Ishikawa (cell line): ENCODE measurements around the gene LONP2.

ENCODE experiments used
- CEBPB ChIP-seq: IDR thresholded peaks from 2 replicates; pipeline ENCODE4 v1.6.1; 2012
- CREB1 ChIP-seq: IDR thresholded peaks from 2 replicates; pipeline ENCODE4 v1.6.1; 2012; ENCODE audit warnings: low read depth
- EGR1 ChIP-seq: IDR thresholded peaks from 2 replicates; pipeline ENCODE4 v1.6.1; 2012
- EP300 ChIP-seq: IDR thresholded peaks from 2 replicates; pipeline ENCODE4 v1.6.1; 2012; ENCODE audit warnings: borderline replicate concordance
- FOXM1 ChIP-seq: IDR thresholded peaks from 2 replicates; pipeline ENCODE4 v1.6.1; 2012; ENCODE audit warnings: low read depth, borderline replicate concordance
- NFIC ChIP-seq: IDR thresholded peaks from 2 replicates; pipeline ENCODE4 v1.6.1; 2012
- RAD21 ChIP-seq: IDR thresholded peaks from 2 replicates; pipeline ENCODE4 v1.6.1; 2012; ENCODE audit warnings: low read depth
- TAF1 ChIP-seq: IDR thresholded peaks from 2 replicates; pipeline ENCODE4 v1.6.1; 2012; ENCODE audit warnings: low read depth, mild to moderate bottlenecking
- TCF12 ChIP-seq: IDR thresholded peaks from 2 replicates; pipeline ENCODE4 v1.6.1; 2012; ENCODE audit warnings: low read depth
- TEAD4 ChIP-seq: IDR thresholded peaks from 2 replicates; pipeline ENCODE4 v1.6.1; 2012
- YY1 ChIP-seq: IDR thresholded peaks from 2 replicates; pipeline ENCODE4 v1.6.1; 2012; ENCODE audit warnings: low read depth
- ZBTB7A ChIP-seq: IDR thresholded peaks from 2 replicates; pipeline ENCODE4 v1.6.1; 2012; ENCODE audit warnings: low read depth
- TF ChIP-seq, protein P1 (sequence below): IDR thresholded peaks from 2 replicates; pipeline ENCODE4 v1.6.1; 2012
- TF ChIP-seq, protein P2 (sequence below): IDR thresholded peaks from 2 replicates; pipeline ENCODE4 v1.6.1; 2012
- TF ChIP-seq, protein P3 (sequence below): IDR thresholded peaks from 2 replicates; pipeline ENCODE4 v1.6.1; 2012; ENCODE audit warnings: low read depth, mild to moderate bottlenecking

Gene LONP2

DNA sequence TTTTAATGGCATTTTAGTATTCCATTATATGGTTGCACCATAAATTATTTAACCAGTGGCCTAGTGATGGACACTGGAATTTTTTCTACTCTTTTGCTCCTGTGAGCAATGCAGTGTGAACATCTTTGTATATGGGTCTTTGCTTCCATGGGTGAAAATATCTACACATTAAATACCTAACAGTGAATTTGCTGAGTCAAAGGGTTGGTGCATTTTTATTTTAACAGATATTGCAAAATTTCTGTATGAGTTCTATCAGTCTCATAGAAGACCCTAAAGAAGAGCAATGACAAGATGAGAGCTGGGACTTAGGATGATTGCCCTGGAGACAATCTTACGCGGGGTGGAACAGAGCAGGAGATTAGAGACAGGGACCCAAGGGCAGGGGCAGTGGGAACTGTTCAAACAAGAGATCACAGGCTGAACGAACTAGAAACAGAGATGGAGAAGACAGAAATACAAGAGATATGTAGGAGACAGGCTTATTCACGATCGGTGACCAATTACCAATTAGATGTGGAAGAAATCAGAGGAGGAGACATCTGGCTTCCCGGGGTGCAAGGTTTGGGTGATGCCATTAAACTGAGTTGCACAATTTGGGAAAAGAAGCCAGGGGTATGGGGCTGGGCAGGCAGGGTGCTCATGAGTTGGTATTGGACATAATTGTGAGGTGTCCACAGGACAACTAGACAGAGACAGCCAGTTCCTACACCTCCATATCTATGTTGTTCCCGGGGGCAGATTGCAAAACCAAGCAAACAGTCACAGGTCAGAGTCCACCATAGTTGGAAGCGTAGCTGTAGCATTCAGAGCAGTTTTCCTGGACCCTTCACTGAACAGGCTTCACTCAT lies 39.9 kb upstream of the LONP2 start:
- TF ChIP-seq, protein P1, sequence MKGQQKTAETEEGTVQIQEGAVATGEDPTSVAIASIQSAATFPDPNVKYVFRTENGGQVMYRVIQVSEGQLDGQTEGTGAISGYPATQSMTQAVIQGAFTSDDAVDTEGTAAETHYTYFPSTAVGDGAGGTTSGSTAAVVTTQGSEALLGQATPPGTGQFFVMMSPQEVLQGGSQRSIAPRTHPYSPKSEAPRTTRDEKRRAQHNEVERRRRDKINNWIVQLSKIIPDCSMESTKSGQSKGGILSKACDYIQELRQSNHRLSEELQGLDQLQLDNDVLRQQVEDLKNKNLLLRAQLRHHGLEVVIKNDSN = no peak
- TF ChIP-seq TAF1 (no peak), TCF12 (no peak), NFIC (no peak), TEAD4 (no peak)

DNA sequence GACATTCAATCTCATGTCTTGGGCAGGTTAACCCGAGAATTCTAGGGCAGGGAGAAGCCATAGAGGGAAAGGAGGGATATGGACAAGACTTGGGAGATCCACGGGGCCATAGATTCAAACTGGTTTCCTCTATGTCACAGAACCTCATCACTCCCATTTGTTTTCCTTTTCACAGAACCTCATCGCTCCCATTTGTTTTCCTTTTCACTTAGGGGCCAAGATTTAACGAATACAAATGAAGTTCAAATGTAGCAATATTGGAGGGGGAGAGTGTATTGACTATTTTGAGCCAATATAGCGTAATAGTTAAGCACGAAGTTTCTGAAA lies 39.3 kb upstream of the LONP2 start:
- TF ChIP-seq ZBTB7A (no peak), CREB1 (no peak), EGR1 (no peak), YY1 (no peak), EP300 (no peak), NFIC (no peak), TCF12 (no peak), TAF1 (no peak), TEAD4 (no peak), RAD21 (no peak), FOXM1 (no peak), CEBPB (no peak)
- TF ChIP-seq, protein P1 = no peak
- TF ChIP-seq, protein P2, sequence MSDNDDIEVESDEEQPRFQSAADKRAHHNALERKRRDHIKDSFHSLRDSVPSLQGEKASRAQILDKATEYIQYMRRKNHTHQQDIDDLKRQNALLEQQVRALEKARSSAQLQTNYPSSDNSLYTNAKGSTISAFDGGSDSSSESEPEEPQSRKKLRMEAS = no peak
- TF ChIP-seq, protein P3, sequence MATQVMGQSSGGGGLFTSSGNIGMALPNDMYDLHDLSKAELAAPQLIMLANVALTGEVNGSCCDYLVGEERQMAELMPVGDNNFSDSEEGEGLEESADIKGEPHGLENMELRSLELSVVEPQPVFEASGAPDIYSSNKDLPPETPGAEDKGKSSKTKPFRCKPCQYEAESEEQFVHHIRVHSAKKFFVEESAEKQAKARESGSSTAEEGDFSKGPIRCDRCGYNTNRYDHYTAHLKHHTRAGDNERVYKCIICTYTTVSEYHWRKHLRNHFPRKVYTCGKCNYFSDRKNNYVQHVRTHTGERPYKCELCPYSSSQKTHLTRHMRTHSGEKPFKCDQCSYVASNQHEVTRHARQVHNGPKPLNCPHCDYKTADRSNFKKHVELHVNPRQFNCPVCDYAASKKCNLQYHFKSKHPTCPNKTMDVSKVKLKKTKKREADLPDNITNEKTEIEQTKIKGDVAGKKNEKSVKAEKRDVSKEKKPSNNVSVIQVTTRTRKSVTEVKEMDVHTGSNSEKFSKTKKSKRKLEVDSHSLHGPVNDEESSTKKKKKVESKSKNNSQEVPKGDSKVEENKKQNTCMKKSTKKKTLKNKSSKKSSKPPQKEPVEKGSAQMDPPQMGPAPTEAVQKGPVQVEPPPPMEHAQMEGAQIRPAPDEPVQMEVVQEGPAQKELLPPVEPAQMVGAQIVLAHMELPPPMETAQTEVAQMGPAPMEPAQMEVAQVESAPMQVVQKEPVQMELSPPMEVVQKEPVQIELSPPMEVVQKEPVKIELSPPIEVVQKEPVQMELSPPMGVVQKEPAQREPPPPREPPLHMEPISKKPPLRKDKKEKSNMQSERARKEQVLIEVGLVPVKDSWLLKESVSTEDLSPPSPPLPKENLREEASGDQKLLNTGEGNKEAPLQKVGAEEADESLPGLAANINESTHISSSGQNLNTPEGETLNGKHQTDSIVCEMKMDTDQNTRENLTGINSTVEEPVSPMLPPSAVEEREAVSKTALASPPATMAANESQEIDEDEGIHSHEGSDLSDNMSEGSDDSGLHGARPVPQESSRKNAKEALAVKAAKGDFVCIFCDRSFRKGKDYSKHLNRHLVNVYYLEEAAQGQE = no peak

DNA sequence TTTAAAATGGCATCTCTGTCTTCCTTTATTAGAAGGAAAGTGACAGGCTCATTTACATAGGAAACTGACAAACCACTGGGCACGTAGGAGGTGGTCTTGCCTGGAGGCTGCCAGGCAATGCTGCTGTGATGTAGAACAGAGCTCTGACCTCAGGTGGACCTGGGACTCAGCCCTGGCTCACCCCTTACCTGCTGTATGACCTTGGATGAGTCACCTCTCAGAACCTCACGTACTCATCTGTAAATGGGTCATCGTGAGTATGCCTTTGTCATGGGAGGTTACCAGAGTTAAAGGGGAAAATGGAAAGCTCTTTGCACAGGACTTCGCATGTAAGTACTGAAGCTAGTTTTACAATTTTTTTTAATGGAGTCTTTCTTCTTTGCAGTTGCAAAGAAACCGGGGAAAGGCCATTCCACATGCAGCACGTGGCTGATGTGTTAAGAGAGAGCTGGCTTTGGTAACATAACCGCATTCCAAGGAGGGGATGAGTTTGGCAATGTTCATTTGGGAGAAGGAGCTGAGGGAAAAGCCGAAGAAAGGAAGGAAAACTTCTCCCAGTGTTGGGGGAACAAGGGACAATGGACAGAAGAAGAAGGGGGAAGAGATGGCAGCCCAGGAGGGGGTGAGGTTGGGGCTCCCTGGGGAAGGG lies 37.4 kb upstream of the LONP2 start:
- TF ChIP-seq ZBTB7A = no peak
- no peak for TF ChIP-seq NFIC
- no peak for TF ChIP-seq YY1
- TF ChIP-seq TCF12 = no peak
- TF ChIP-seq RAD21 = no peak
- no peak for TF ChIP-seq EGR1
- TF ChIP-seq EP300 = no peak
- no peak for TF ChIP-seq FOXM1
- no peak for TF ChIP-seq TAF1
- TF ChIP-seq TEAD4 = no peak
- TF ChIP-seq, protein P2 = no peak
- TF ChIP-seq, protein P1 = no peak
- no peak for TF ChIP-seq CREB1
- TF ChIP-seq CEBPB = no peak
- TF ChIP-seq, protein P3 = no peak

DNA sequence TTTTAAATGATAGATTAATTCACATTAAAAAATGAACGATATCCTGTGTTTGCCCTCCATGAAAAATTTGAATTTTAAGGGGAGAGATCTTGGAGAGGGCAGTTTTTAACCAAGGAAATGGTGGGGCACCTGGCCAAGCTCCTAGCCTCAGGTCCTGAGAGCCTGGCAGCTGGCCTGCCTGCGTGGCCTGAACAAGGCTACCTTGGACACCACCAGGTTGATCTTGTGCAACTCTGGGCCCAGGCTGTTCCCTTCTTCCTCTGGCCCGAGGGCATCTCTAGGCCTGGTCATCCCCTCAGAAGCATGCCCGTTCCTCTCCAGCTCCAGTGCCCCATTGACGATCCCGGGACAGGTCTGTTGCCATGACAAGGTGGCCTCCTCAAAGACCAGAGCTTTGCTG lies 33.4 kb upstream of the LONP2 start:
- TF ChIP-seq CREB1 (no peak), FOXM1 (no peak)

DNA sequence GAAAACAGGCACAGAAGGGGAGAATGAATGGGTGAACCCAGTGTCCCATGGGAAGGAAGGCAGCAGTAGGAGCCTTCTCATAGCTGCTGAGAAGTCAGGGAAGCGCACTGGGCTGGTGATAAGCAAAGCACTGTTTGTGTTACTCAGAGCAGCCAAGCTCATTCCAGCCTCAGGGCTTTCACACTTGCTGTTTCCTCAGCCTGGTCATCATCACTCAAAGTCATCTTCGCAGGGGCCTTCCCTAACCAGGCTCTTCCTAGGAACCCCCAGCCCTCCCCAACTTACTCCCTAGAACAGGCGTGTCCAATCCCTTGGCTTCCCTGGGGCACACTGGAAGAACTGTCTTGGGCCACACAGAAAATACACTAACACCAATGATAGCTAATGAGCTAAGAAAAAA lies 32.1 kb upstream of the LONP2 start:
- TF ChIP-seq NFIC = no peak

DNA sequence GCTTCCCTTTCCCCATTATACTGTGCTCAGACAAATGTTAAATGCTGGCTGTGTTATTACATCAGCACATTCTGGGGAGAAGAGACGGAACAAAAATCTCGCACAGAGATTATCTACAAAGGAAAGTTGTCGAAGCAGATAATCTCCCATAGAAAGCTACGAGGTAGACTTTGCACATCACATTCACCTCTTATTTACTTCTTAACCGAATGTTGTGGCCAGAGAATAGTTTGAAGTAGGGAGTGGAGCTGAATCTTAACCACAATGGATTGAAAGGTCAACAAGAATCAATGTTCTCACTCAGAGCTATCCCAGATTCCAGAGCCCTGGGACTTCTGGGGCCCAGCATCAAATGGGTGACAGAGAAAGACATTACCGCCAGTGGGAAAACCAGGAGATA lies 28.4 kb upstream of the LONP2 start:
- TF ChIP-seq NFIC (no peak), ZBTB7A (no peak), CREB1 (no peak), EP300 (no peak), CEBPB (no peak), TAF1 (no peak), FOXM1 (no peak), TEAD4 (no peak), YY1 (no peak), RAD21 (no peak), TCF12 (no peak), EGR1 (no peak)
- TF ChIP-seq, protein P3 = no peak
- TF ChIP-seq, protein P2 = no peak
- TF ChIP-seq, protein P1 = no peak
